Right cardiac atrium (tissue), 5 donors: ENCODE results near the gene PROSER2. TPM values are rescaled to one million over a fixed set of nuclear protein-coding genes. Genes with fewer than 3 reads are reported as not detected.

Experiments
- ATAC-seq, 2 donors: fragments of 200-7000 bp; cut with Tn5 transposase; one replicate each; pipeline versions ENCODE4 v1.8.0 to v1.9.1; 2020; ENCODE audit warnings: moderate library complexity in 2 of 2, mild to moderate bottlenecking in 1 of 2
- DNase-seq, 3 donors: peaks; one replicate each; pipeline ENCODE4 v3.0.0-alpha.2; 2020
- H3K27ac ChIP-seq: one replicate; pipeline ENCODE4 v1.5.1; 2013; ENCODE audit warnings: mild to moderate bottlenecking, low read length, control low read depth, moderate library complexity
- H3K27me3 ChIP-seq: one replicate; pipeline ENCODE4 v1.6.1; 2013; ENCODE audit not compliant: control insufficient read depth, insufficient read depth
- H3K4me1 ChIP-seq: one replicate; pipeline ENCODE4 v1.6.1; 2013; ENCODE audit warnings: low read length; ENCODE audit not compliant: control insufficient read depth, insufficient read depth
- H3K4me3 ChIP-seq: one replicate; pipeline ENCODE4 v1.5.1; 2013; ENCODE audit warnings: low read length, control low read depth
- H3K9me3 ChIP-seq: one replicate; pipeline ENCODE4 v1.6.1; 2013; ENCODE audit warnings: low read length; ENCODE audit not compliant: control insufficient read depth
- WGBS: extraction: QIAGEN DNeasy Blood & Tissue Kit; methylation state at CpG from one replicate; pipeline ENCODE4 v1.1.7; 2013; 5-methylcytosine and 5-hydroxymethylcytosine counted together
- intact Hi-C, 4 donors: fragments of 100-400 bp; cut with DNase I; formaldehyde crosslinking; loops; one replicate each; pipeline versions ENCODE4 v1.11.0 to v1.14.0; 2022 to 2023
- polyA plus RNA-seq: library from polyadenylated mRNA; stranded (reverse); fragments of 200-250 nt; gene quantifications from one replicate; pipeline ENCODE4 v1.2.3, GENCODE V29; 2013
- total RNA-seq, 4 donors: library from RNA; stranded (reverse); fragmentation: NEBNext Ultra II Directional; extraction: Animal tissue kit (Norgen Biotek cat#: 25700); gene quantifications; one replicate each; pipeline ENCODE4 v1.2.1, GENCODE V29; 2021
- donor health status: healthy with polysubstance abuse.
- donor health status: DM: no; HTN: yes; CAD: no.
- donor health status: DM: no; HTN: no; CAD: no.
- donor health status: DM: no; HTN: yes; CAD: no; lungs with severe emphysema.
- donor health status: DM: yes; HTN: yes; CAD: no.

The PROSER2 gene
- total and polyA plus RNA-seq, 5 donors = 0.72 to 2.2 (median 1.7) TPM

- H3K27me3 ChIP-seq = no peaks in the 10 kb centered on the region
- no peak for ATAC-seq
- no peaks in the 10 kb centered on the region for H3K4me1 ChIP-seq
- 93% methylated on average over 28 of the region's 28 CpGs for WGBS
- intact Hi-C loops = no loop called here
- no peak for DNase-seq
- no peak overlapping the region for H3K27ac ChIP-seq
- no peaks in the 10 kb centered on the region for H3K9me3 ChIP-seq
- no peak overlapping the region for H3K4me3 ChIP-seq
Observed at GRCh38 chr10:11899067-11899876, 76.1 kb downstream of the PROSER2 start.

- intact Hi-C loops = no loop called here
- H3K9me3 ChIP-seq = no peaks in the 10 kb centered on the region
- no peak for ATAC-seq
- no peak for DNase-seq
- no peaks in the 10 kb centered on the region for H3K27me3 ChIP-seq
- H3K27ac ChIP-seq = no peak overlapping the region
- no peak overlapping the region for H3K4me3 ChIP-seq
- 92% methylated on average over 6 of the region's 6 CpGs for WGBS
- no peaks in the 10 kb centered on the region for H3K4me1 ChIP-seq
Observed at GRCh38 chr10:11901036-11901301, 77.8 kb downstream of the PROSER2 start.

- no peak for ATAC-seq
- WGBS = 56% methylated on average over 7 of the region's 7 CpGs
- Histone ChIP-seq H3K4me1 (no peaks in the 10 kb centered on the region), H3K27ac (no peak overlapping the region), H3K9me3 (no peaks in the 10 kb centered on the region), H3K4me3 (no peak overlapping the region), H3K27me3 (no peaks in the 10 kb centered on the region)
- DNase-seq = no peak
- intact Hi-C loops = no loop called here
Observed at GRCh38 chr10:11901454-11901832, 78.3 kb downstream of the PROSER2 start.

GRCh38 chr10:11901833-11902475, 78.8 kb downstream of the PROSER2 start:
- Histone ChIP-seq H3K27ac (no peak overlapping the region), H3K27me3 (no peaks in the 10 kb centered on the region), H3K4me3 (no peak overlapping the region), H3K4me1 (no peaks in the 10 kb centered on the region), H3K9me3 (no peaks in the 10 kb centered on the region)
- intact Hi-C loops = no loop called here
- 36% methylated on average over 23 of the region's 23 CpGs for WGBS
- DNase-seq (no peak), ATAC-seq (no peak)

- DNase-seq = no peak
- H3K4me3 ChIP-seq = no peak overlapping the region
- no peak for ATAC-seq
- H3K9me3 ChIP-seq = no peaks in the 10 kb centered on the region
- H3K27ac ChIP-seq = no peak overlapping the region
- WGBS = 93% methylated on average over 7 of the region's 7 CpGs
- intact Hi-C loops = no loop called here
- H3K27me3 ChIP-seq = no peaks in the 10 kb centered on the region
- H3K4me1 ChIP-seq = no peaks in the 10 kb centered on the region
Observed at GRCh38 chr10:11902646-11903045, 79.5 kb downstream of the PROSER2 start.

GRCh38 chr10:11906714-11907113, 83.6 kb downstream of the PROSER2 start:
- Histone ChIP-seq H3K4me3 (no peak overlapping the region), H3K9me3 (no peaks in the 10 kb centered on the region), H3K27ac (no peak overlapping the region), H3K4me1 (no peaks in the 10 kb centered on the region), H3K27me3 (no peaks in the 10 kb centered on the region)
- ATAC-seq = no peak
- WGBS = 59% methylated on average over 8 of the region's 8 CpGs
- intact Hi-C loops = no loop called here
- no peak for DNase-seq

GRCh38 chr10:11907914-11908313, 84.8 kb downstream of the PROSER2 start:
- Histone ChIP-seq H3K27me3 (no peaks in the 10 kb centered on the region), H3K9me3 (no peaks in the 10 kb centered on the region), H3K27ac (no peak overlapping the region), H3K4me3 (no peak overlapping the region), H3K4me1 (peaks cover 3% of the 10 kb centered on the region)
- DNase-seq (no peak), ATAC-seq (peak in 1 of 2 donors; percentile 36)
- 93% methylated on average over 18 of the region's 18 CpGs for WGBS
- intact Hi-C loops = no loop called here

- ATAC-seq (no peak), DNase-seq (no peak)
- Histone ChIP-seq H3K9me3 (no peaks in the 10 kb centered on the region), H3K27ac (no peak overlapping the region), H3K27me3 (no peaks in the 10 kb centered on the region), H3K4me3 (no peak overlapping the region), H3K4me1 (peaks cover 3% of the 10 kb centered on the region)
- WGBS = 89% methylated on average over 10 of the region's 10 CpGs
- intact Hi-C loops = no loop called here
Observed at GRCh38 chr10:11908536-11908935, 85.4 kb downstream of the PROSER2 start.

- Histone ChIP-seq H3K4me3 (no peak overlapping the region), H3K27me3 (no peaks in the 10 kb centered on the region), H3K9me3 (no peaks in the 10 kb centered on the region), H3K4me1 (peaks cover 3% of the 10 kb centered on the region), H3K27ac (no peak overlapping the region)
- intact Hi-C loops = no loop called here
- WGBS = 95% methylated on average over 11 of the region's 11 CpGs
- ATAC-seq (no peak), DNase-seq (no peak)
Observed at GRCh38 chr10:11908991-11909390, 85.8 kb downstream of the PROSER2 start.

- ATAC-seq = peak; percentile 55 to 63
Observed at GRCh38 chr10:11909618-11910017, 86.5 kb downstream of the PROSER2 start.

GRCh38 chr10:11910102-11910501, 86.9 kb downstream of the PROSER2 start:
- Histone ChIP-seq H3K9me3 (no peaks in the 10 kb centered on the region), H3K27me3 (no peaks in the 10 kb centered on the region), H3K4me3 (no peak overlapping the region), H3K27ac (no peak overlapping the region), H3K4me1 (peaks cover 3% of the 10 kb centered on the region)
- WGBS = 82% methylated on average over 10 of the region's 10 CpGs
- no peak for DNase-seq
- intact Hi-C loops = no loop called here
- no peak for ATAC-seq

More at GRCh38 chr10:11909618-11910017, 86.5 kb downstream of the PROSER2 start:
- H3K27ac ChIP-seq = no peak overlapping the region
- WGBS = 36% methylated on average over 10 of the region's 10 CpGs
- intact Hi-C loops = no loop called here
- H3K4me3 ChIP-seq = no peak overlapping the region
- H3K9me3 ChIP-seq = no peaks in the 10 kb centered on the region
- no peaks in the 10 kb centered on the region for H3K27me3 ChIP-seq
- no peak for DNase-seq
- H3K4me1 ChIP-seq = peaks cover 3% of the 10 kb centered on the region
